Ovary (tissue), 9 donors: ENCODE results near the gene TRIO. TPM values are rescaled to one million over a fixed set of nuclear protein-coding genes. Genes with fewer than 3 reads are reported as not detected.
A peak's percentile ranks its signal among the peaks of the same experiment; 100 is the strongest.

Experiments used
- DNase-seq, 5 donors: peaks; one replicate each; pipeline ENCODE4 v3.0.0-alpha.2; 2019 to 2020
- H3K27ac ChIP-seq, 2 donors: fragments of 200-600 bp; one replicate each; pipeline versions ENCODE4 v1.5.1 to v1.8.0; 2019 to 2022
- H3K27me3 ChIP-seq: fragments of 200-600 bp; one replicate; pipeline ENCODE4 v1.8.0; 2022
- H3K36me3 ChIP-seq: fragments of 200-600 bp; sonication (generic); one replicate; pipeline ENCODE4 v1.5.1; 2019
- H3K4me1 ChIP-seq: one replicate; pipeline ENCODE4 v1.8.1; 2013; ENCODE audit warnings: mild to moderate bottlenecking, moderate library complexity; ENCODE audit not compliant: insufficient read depth
- H3K4me3 ChIP-seq: fragments of 200-600 bp; sonication (generic); one replicate; pipeline ENCODE4 v1.5.1; 2017
- H3K9me3 ChIP-seq, 2 donors: fragments of 200-600 bp in 1 of 2; sonication (generic) in 1 of 2; one replicate each; pipeline versions ENCODE4 v1.5.1 to v1.8.1; 2013 to 2019; ENCODE audit warnings: mild to moderate bottlenecking in 1 of 2, moderate library complexity in 1 of 2
- EP300 ChIP-seq: sonication (generic); formaldehyde crosslinking; IDR thresholded peaks from one replicate; pipeline ENCODE4 v1.6.1; 2017; ENCODE audit warnings: antibody characterized with exemption
- POLR2A ChIP-seq: fragments of 450-650 bp; IDR thresholded peaks from one replicate; pipeline ENCODE4 v1.6.1; 2017; ENCODE audit warnings: antibody characterized with exemption, mild to moderate bottlenecking, moderate library complexity
- WGBS, 3 donors: extraction: QIAGEN DNeasy Blood & Tissue Kit in 1 of 3; methylation state at CpG; one replicate each; pipeline versions ENCODE4 v1.1.5 to v1.1.7; 2013 to 2017; 5-methylcytosine and 5-hydroxymethylcytosine counted together
- intact Hi-C, 4 donors: fragments of 100-400 bp; cut with DNase I; formaldehyde crosslinking; loops; one replicate each; pipeline versions ENCODE4 v1.11.0 to v1.15.1; 2022 to 2023
- polyA plus RNA-seq, 2 donors: library from polyadenylated mRNA; stranded (reverse); fragments of 200-250 nt in 1 of 2; fragments of 350-450 nt in 1 of 2; fragmentation: Illumina TruSeq in 1 of 2; extraction: RNeasy Lipid Tissue Mini Kit (QIAGEN cat#74804) in 1 of 2; gene quantifications; one replicate each; pipeline ENCODE4 v1.2.3, GENCODE V29; 2013 to 2014
- total RNA-seq, 7 donors: library from RNA; depleted of rRNA in 2 of 7; stranded (reverse); fragments of >200 nt in 2 of 7; fragmentation: NEBNext Ultra II Directional in 3 of 7; extraction: Animal tissue kit (Norgen Biotek cat#: 25700) in 3 of 7; gene quantifications; one replicate each; pipeline versions ENCODE4 v1.1.0 to v1.2.4, GENCODE V29; 2016 to 2023
- TF ChIP-seq, protein P1 (sequence below), 3 donors: fragments of 450-650 bp in 2 of 3; fragments of 200-600 bp in 1 of 3; IDR thresholded peaks; one replicate each; pipeline versions ENCODE4 v1.5.1 to v1.8.0; 2016 to 2022; ENCODE audit warnings: antibody characterized with exemption in 3 of 3, mild to moderate bottlenecking in 1 of 3
- donor health status: DM: no; HTN: no; CAD: no; lungs with moderate emphysema.
- donor health status: DM: no; HTN: no; CAD: no.
- donor health status: Bipolar disorder and iron deficiency.
- donor health status: DM: yes; HTN: yes; CAD: no.
- donor health status: DM: no; HTN: no; CAD: no.
- donor health status: DM: yes; HTN: yes; CAD: no.

TRIO gene
- total and polyA plus RNA-seq, 9 donors, result 58.4 to 268 (median 125) TPM

DNA sequence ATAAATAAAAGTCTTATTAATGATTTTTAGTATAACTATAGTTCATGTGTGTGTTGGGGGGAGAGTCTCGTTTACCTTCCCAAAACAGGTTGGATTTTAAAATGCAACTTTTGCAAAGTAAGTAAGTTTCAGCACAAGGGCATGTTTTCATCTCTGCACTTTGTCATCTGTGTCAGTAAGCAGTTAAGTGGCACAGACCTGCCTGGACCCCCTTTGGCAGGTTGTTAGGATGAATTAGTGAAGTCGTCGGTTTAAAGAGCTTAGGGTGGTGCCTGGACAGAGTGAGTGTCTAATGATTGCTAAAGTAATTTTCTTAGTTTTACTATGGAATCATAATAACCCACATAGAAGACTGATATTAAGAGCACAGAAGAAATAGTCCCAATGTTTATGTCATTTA is 74.9 kb downstream of the TRIO start:
- no peak overlapping the region for H3K27ac ChIP-seq
- no peaks in the 10 kb centered on the region for H3K36me3 ChIP-seq
- no peaks in the 10 kb centered on the region for H3K27me3 ChIP-seq
- DNase-seq, result no peak
- WGBS, 3 donors, result 78% methylated on average over 3 of the region's 3 CpGs
- TF ChIP-seq POLR2A, result no peak
- TF ChIP-seq EP300, result no peak
- TF ChIP-seq, protein P1, sequence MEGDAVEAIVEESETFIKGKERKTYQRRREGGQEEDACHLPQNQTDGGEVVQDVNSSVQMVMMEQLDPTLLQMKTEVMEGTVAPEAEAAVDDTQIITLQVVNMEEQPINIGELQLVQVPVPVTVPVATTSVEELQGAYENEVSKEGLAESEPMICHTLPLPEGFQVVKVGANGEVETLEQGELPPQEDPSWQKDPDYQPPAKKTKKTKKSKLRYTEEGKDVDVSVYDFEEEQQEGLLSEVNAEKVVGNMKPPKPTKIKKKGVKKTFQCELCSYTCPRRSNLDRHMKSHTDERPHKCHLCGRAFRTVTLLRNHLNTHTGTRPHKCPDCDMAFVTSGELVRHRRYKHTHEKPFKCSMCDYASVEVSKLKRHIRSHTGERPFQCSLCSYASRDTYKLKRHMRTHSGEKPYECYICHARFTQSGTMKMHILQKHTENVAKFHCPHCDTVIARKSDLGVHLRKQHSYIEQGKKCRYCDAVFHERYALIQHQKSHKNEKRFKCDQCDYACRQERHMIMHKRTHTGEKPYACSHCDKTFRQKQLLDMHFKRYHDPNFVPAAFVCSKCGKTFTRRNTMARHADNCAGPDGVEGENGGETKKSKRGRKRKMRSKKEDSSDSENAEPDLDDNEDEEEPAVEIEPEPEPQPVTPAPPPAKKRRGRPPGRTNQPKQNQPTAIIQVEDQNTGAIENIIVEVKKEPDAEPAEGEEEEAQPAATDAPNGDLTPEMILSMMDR (IDR thresholded peaks at IDR 0.05), result no peak
- H3K9me3 ChIP-seq, result no peaks in the 10 kb centered on the region
- H3K4me3 ChIP-seq, result no peak overlapping the region
- H3K4me1 ChIP-seq, result peaks cover 28% of the 10 kb centered on the region
- intact Hi-C loops, result loop anchor here in 2 of 4 donors (10.0 kb wide), 1 partner anchor 73 kb away; the partner anchor contains the start of gene TRIO (in 2 of the 2)

DNA sequence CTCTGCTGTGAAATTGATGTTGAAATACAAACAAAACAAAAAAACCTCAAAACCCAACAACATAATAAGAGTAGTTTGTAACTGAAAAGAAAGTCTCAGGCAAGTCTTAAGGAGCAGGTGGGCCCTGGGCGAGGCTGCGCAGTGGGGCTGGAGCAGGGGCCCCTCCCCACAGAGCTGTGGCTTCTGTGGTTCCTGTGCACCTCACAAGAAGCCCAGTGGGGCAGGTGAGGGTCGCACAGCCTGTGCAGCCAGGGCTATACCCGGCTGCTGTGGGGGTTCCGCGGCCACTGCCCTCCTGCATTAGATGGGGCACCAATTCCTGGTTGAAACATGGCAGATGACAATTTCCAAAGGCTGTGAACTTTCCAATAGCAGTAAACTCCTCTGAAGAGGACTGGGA is 75.3 kb downstream of the TRIO start:
- intact Hi-C loops, result loop anchor here in 2 of 4 donors (10.0 kb wide), 1 partner anchor 74 kb away; the partner anchor contains the start of gene TRIO (in 2 of the 2)
- no peak for TF ChIP-seq EP300
- Histone ChIP-seq H3K4me1 (peaks cover 31% of the 10 kb centered on the region), H3K27me3 (no peaks in the 10 kb centered on the region), H3K4me3 (no peak overlapping the region), H3K36me3 (no peaks in the 10 kb centered on the region), H3K27ac (peak overlapping the region; percentile 35 to 37), H3K9me3 (no peaks in the 10 kb centered on the region)
- no peak for DNase-seq
- 68 to 81% (median 78%) methylated on average over 6 of the region's 6 CpGs for WGBS, 3 donors

DNA sequence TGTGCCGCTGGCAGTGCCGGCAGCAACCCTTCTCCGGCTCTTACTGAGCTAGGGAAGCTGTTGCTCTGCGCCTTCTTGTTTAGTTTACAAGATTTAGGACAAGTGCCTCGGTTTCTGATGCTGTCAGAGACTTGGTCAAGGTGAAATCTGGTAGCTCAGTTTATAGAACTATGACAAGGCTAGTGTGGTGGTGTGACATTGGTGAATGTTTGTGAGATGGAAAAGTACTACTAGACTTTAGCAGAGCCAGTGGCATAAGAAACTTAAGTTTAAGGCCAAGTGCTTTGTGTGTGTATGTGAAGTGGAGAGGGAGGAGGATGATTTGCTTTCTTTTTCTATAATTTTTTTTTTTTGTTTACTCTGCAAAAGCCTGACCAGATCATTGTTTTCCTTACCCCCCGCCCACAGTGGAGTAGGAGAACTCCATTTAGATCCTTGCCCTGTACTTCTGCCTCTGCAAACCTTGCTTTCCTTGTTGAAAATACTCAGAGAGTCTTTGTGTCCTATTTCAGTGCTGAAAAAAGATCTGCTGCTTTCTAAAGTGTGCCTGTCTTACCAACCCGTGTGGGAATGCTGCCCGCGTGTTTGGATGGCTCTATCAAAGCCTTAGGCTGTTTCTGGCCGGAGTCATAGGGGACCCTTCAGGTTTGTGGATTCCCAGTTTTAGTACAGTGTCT is 75.9 kb downstream of the TRIO start:
- TF ChIP-seq EP300, result no peak
- TF ChIP-seq, protein P1 (IDR thresholded peaks at IDR 0.05), result no peak
- no peak for TF ChIP-seq POLR2A
- no peak for DNase-seq
- Histone ChIP-seq H3K9me3 (no peaks in the 10 kb centered on the region), H3K4me3 (no peak overlapping the region), H3K36me3 (no peaks in the 10 kb centered on the region), H3K27me3 (no peaks in the 10 kb centered on the region), H3K27ac (peak overlapping the region; percentile 35 to 37), H3K4me1 (peaks cover 30% of the 10 kb centered on the region)
- intact Hi-C loops, result loop anchor here in 2 of 4 donors (10.0 kb wide), 1 partner anchor 74 kb away; the partner anchor contains the start of gene TRIO (in 2 of the 2)
- WGBS, 3 donors, result 19 to 38% (median 26%) methylated on average over 10 of the region's 10 CpGs

DNA sequence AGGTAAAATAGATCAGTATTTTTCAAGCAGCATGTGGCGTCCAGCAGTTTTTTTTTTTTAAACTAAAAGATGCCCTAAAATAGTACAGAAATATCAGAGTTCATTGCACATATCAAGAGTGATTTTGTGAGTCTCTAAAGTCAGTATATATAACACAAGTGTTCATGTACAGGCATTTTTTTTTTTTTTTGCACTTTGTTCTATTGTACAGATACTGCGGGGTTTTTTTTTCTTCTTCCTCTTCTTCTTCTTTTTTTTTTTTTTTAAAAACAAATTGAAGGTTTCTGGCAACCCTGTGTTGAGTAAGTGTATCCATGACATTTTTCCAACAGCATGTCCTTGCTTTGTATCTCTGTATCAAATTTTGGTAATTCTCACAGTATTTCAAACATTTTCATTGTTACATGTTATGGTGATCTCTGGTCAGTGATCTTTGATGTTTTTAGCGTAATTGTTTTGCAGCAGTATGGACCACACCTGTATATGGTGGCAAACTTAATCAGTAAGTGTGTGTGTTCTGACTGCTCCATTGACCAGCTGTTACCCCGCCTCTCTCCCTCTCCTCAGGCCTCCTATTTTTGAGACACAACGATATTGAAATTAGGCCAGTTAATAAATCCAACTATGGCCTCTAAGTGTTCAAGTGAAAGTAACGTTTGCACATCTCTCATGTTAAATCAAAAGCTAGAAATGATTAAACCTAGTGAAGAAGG is 76.8 kb downstream of the TRIO start:
- DNase-seq, result no peak
- H3K9me3 ChIP-seq, result no peaks in the 10 kb centered on the region
- peak overlapping the region in 1 of 2 donors; percentile 43 for H3K27ac ChIP-seq
- H3K4me3 ChIP-seq, result no peak overlapping the region
- 32 to 41% (median 38%) methylated on average over 6 of the region's 6 CpGs for WGBS, 3 donors
- intact Hi-C loops, result loop anchor here in 2 of 4 donors (10.0 kb wide), 1 partner anchor 75 kb away; the partner anchor contains the start of gene TRIO (in 2 of the 2)
- no peaks in the 10 kb centered on the region for H3K36me3 ChIP-seq
- peaks cover 28% of the 10 kb centered on the region for H3K4me1 ChIP-seq
- TF ChIP-seq EP300, result no peak
- TF ChIP-seq, protein P1 (IDR thresholded peaks at IDR 0.05), result no peak
- no peaks in the 10 kb centered on the region for H3K27me3 ChIP-seq

DNA sequence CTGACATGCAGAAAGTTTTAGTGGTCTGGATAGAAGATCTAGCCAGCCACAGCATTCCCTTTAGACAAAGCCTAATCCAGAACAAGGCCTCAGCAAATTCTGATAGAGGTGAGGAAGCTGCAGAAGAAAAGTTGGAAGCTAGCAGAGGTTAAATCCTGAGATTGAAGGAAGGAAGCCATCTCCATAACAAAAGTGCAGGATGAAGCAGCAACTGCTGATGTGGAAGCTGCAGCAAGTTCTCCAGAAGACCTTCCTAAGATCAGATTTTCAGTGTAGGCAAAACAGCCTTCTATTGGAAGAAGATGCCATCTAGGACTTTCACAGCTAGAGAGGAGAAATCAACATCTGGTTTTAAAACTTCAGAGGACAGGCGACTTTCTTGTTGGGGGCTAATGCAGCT is 77.5 kb downstream of the TRIO start:
- Histone ChIP-seq H3K36me3 (no peaks in the 10 kb centered on the region), H3K27ac (peak overlapping the region in 1 of 2 donors; percentile 43), H3K27me3 (no peaks in the 10 kb centered on the region), H3K4me1 (peaks cover 28% of the 10 kb centered on the region), H3K9me3 (no peaks in the 10 kb centered on the region), H3K4me3 (no peak overlapping the region)
- 96 to 100% (median 98%) methylated on average over 1 of the region's 1 CpG for WGBS, 3 donors
- DNase-seq, result no peak
- TF ChIP-seq POLR2A (no peak), EP300 (no peak)
- TF ChIP-seq, protein P1 (IDR thresholded peaks at IDR 0.05), result no peak
- intact Hi-C loops, result no loop called here
